H1 (cell line): ENCODE results near the gene TFAP2C. TPM values are rescaled to one million over a fixed set of nuclear protein-coding genes. Genes with fewer than 3 reads are reported as not detected.

ENCODE experiments used
- CTCF ChIA-PET: fragments of 300-600 bp; sonication (Branson Sonifier 250); formaldehyde crosslinking; loops from one replicate; lab custom pipeline; 2021; ENCODE audit not compliant: partially characterized antibody; lab: Charles Lee
- POLR2A ChIA-PET: fragments of 300-600 bp; sonication (Branson Sonifier 250); formaldehyde crosslinking; loops from one replicate; lab custom pipeline; 2021; ENCODE audit warnings: inconsistent platforms; ENCODE audit not compliant: partially characterized antibody; lab: Charles Lee
- DNase-seq, 2 experiments: peaks; one replicate each; pipeline versions ENCODE4 v3.0.0 to v3.0.0-alpha.2; 2010 to 2022; ENCODE audit warnings: low spot score in 2 of 2, low read depth in 1 of 2, mixed read lengths in 1 of 2
- FAIRE-seq: peaks from 2 replicates; lab custom pipeline; 2011; peaks lifted over from hg19 to GRCh38; lab: Jason Lieb, UNC
- H2AFZ ChIP-seq: 2 replicates; pipeline ENCODE4 v1.8.1; 2012; ENCODE audit warnings: low read length, inconsistent platforms
- H2AK5ac ChIP-seq: 2 replicates; pipeline ENCODE4 v1.6.1; 2013; ENCODE audit warnings: low read depth, low read length
- H2BK120ac ChIP-seq: replicated peaks from 2 replicates; pipeline ENCODE3; 2013; ENCODE audit warnings: low read depth, low read length, inconsistent platforms
- H2BK12ac ChIP-seq: 2 replicates; pipeline ENCODE4 v1.6.1; 2013; ENCODE audit warnings: low read depth, low read length
- H2BK15ac ChIP-seq: 2 replicates; pipeline ENCODE4 v1.6.1; 2013; ENCODE audit warnings: low read length
- H2BK20ac ChIP-seq: 2 replicates; pipeline ENCODE4 v1.6.1; 2013; ENCODE audit warnings: low read length
- H2BK5ac ChIP-seq: 2 replicates; pipeline ENCODE4 v1.6.1; 2013; ENCODE audit warnings: low read depth, low read length
- H3K14ac ChIP-seq: 2 replicates; pipeline ENCODE4 v1.6.1; 2013; ENCODE audit warnings: inconsistent platforms; ENCODE audit not compliant: insufficient read length
- H3K18ac ChIP-seq: 2 replicates; pipeline ENCODE4 v1.6.1; 2013; ENCODE audit warnings: low read length; ENCODE audit errors: extremely low read depth
- H3K23ac ChIP-seq: 2 replicates; pipeline ENCODE4 v1.6.1; 2013; ENCODE audit warnings: inconsistent platforms; ENCODE audit not compliant: insufficient read length
- H3K23me2 ChIP-seq: 2 replicates; pipeline ENCODE4 v1.6.1; 2013; ENCODE audit warnings: low read depth, low read length
- H3K27ac ChIP-seq: 2 replicates; pipeline ENCODE4 v1.6.1; 2011; ENCODE audit warnings: low read depth, low read length, inconsistent platforms
- H3K27me3 ChIP-seq, 4 experiments: replicated peaks in 1 of 4; 1 replicate in 1 of 4; 2 replicates in 3 of 4; pipeline versions ENCODE4 v1.6.1 to v1.8.1; 2011 to 2013; ENCODE audit warnings: low read length in 3 of 4, mild to moderate bottlenecking in 3 of 4, inconsistent platforms in 2 of 4, mixed read lengths in 2 of 4, moderate library complexity in 1 of 4; ENCODE audit not compliant: control insufficient read depth in 3 of 4, insufficient read depth in 3 of 4; ENCODE audit errors: extremely low read depth in 1 of 4
- H3K36me3 ChIP-seq, 4 experiments: 2 replicates each; pipeline versions ENCODE4 v1.6.1 to v1.8.1; 2011 to 2013; ENCODE audit warnings: mild to moderate bottlenecking in 4 of 4, low read length in 3 of 4, moderate library complexity in 2 of 4, control low read depth in 1 of 4, inconsistent platforms in 1 of 4; ENCODE audit not compliant: insufficient read depth in 4 of 4, control insufficient read depth in 2 of 4
- H3K4ac ChIP-seq: replicated peaks from 2 replicates; pipeline ENCODE3; 2013; ENCODE audit warnings: low read length, low read depth, mixed read lengths, inconsistent platforms; ENCODE audit not compliant: insufficient read length
- H3K4me1 ChIP-seq, 4 experiments: replicated peaks in 1 of 4; 1 replicate in 1 of 4; 2 replicates in 3 of 4; pipeline versions ENCODE4 v1.6.1 to v1.8.1; 2011 to 2013; ENCODE audit warnings: low read length in 3 of 4, inconsistent platforms in 2 of 4, mixed read lengths in 1 of 4; ENCODE audit not compliant: insufficient read depth in 4 of 4, control insufficient read depth in 3 of 4
- H3K4me2 ChIP-seq, 2 experiments: 2 replicates each; pipeline versions ENCODE4 v1.6.1 to v1.8.1; 2011 to 2013; ENCODE audit warnings: low read depth in 2 of 2, low read length in 2 of 2, control low read depth in 1 of 2, inconsistent platforms in 1 of 2, mild to moderate bottlenecking in 1 of 2; ENCODE audit not compliant: insufficient read depth in 1 of 2
- H3K4me3 ChIP-seq, 4 experiments: fragments of 200-600, 300-600 bp in 1 of 4; sonication (generic), shearing (Covaris generic), sonication (Bioruptor Twin) in 1 of 4; 2 replicates each; pipeline versions ENCODE4 v1.5.1 to v1.8.1; 2011 to 2016; ENCODE audit warnings: low read length in 4 of 4, low read depth in 3 of 4, control low read depth in 2 of 4, inconsistent platforms in 2 of 4, mild to moderate bottlenecking in 2 of 4, mixed read lengths in 1 of 4, moderate library complexity in 1 of 4; ENCODE audit not compliant: insufficient read depth in 2 of 4; ENCODE audit errors: extremely low read depth in 1 of 4
- H3K56ac ChIP-seq: replicated peaks from 2 replicates; pipeline ENCODE3; 2013; ENCODE audit warnings: low read depth, mild to moderate bottlenecking, mixed read lengths, low read length, inconsistent platforms; ENCODE audit not compliant: insufficient read length
- H3K79me1 ChIP-seq: 2 replicates; pipeline ENCODE4 v1.6.1; 2013; ENCODE audit warnings: low read depth, low read length, control low read depth
- H3K79me2 ChIP-seq, 2 experiments: 2 replicates each; pipeline versions ENCODE4 v1.6.1 to v1.8.1; 2012 to 2013; ENCODE audit warnings: low read length in 2 of 2, mild to moderate bottlenecking in 2 of 2, inconsistent platforms in 1 of 2; ENCODE audit not compliant: insufficient read depth in 2 of 2, control insufficient read depth in 1 of 2
- H3K9ac ChIP-seq, 4 experiments: replicated peaks in 1 of 4; 1 replicate in 1 of 4; 2 replicates in 3 of 4; pipeline versions ENCODE4 v1.6.1 to v1.8.1; 2011 to 2013; ENCODE audit warnings: low read depth in 3 of 4, low read length in 3 of 4, control low read depth in 2 of 4, mild to moderate bottlenecking in 2 of 4, moderate library complexity in 2 of 4, inconsistent platforms in 1 of 4; ENCODE audit errors: extremely low read depth in 1 of 4
- H3K9me3 ChIP-seq, 2 experiments: 2 replicates each; pipeline versions ENCODE4 v1.6.1 to v1.8.1; 2012 to 2013; ENCODE audit warnings: mild to moderate bottlenecking in 2 of 2, moderate library complexity in 2 of 2, control low read depth in 1 of 2, inconsistent platforms in 1 of 2, low read depth in 1 of 2, low read length in 1 of 2, mixed read lengths in 1 of 2; ENCODE audit not compliant: insufficient read depth in 2 of 2
- H4K20me1 ChIP-seq, 2 experiments: replicated peaks in 1 of 2; 2 replicates each; pipeline versions ENCODE3 to v1.8.1; 2011 to 2013; ENCODE audit warnings: inconsistent platforms in 2 of 2, low read length in 2 of 2, mild to moderate bottlenecking in 1 of 2; ENCODE audit not compliant: insufficient read depth in 2 of 2, control insufficient read depth in 1 of 2
- H4K5ac ChIP-seq: 2 replicates; pipeline ENCODE4 v1.6.1; 2013; ENCODE audit warnings: low read length, low read depth, mixed read lengths, inconsistent platforms; ENCODE audit not compliant: insufficient read length
- H4K8ac ChIP-seq: 2 replicates; pipeline ENCODE4 v1.8.0; 2013; ENCODE audit warnings: mild to moderate bottlenecking, moderate library complexity, low read length, inconsistent platforms; ENCODE audit not compliant: insufficient read depth; ENCODE audit errors: extremely low read depth
- H4K91ac ChIP-seq: replicated peaks from 2 replicates; pipeline ENCODE3; 2013; ENCODE audit warnings: low read length, mixed read lengths, inconsistent platforms; ENCODE audit not compliant: insufficient read length
- ATF3 ChIP-seq: IDR thresholded peaks from 2 replicates; pipeline ENCODE4 v1.6.1; 2011; ENCODE audit warnings: low read depth, mild to moderate bottlenecking, low read length; ENCODE audit not compliant: insufficient read depth
- BACH1 ChIP-seq: IDR thresholded peaks from 2 replicates; pipeline ENCODE4 v1.6.1; 2012; ENCODE audit warnings: low read length, improper control_type of control experiment
- GABPA ChIP-seq: IDR thresholded peaks from 2 replicates; pipeline ENCODE4 v1.6.1; 2011; ENCODE audit warnings: mild to moderate bottlenecking, low read length, moderate library complexity, borderline replicate concordance; ENCODE audit not compliant: insufficient read depth
- RBBP5 ChIP-seq: IDR thresholded peaks from 2 replicates; pipeline ENCODE4 v1.7.1; 2012; ENCODE audit warnings: low read depth, mild to moderate bottlenecking, inconsistent platforms, low read length, moderate library complexity, borderline replicate concordance
- SIRT6 ChIP-seq: IDR thresholded peaks from one replicate; pipeline ENCODE4 v1.7.1; 2012; ENCODE audit warnings: low read length, inconsistent platforms
- SP4 ChIP-seq: IDR thresholded peaks from 2 replicates; pipeline ENCODE4 v1.6.1; 2012; ENCODE audit warnings: low read length, inconsistent platforms
- SRF ChIP-seq: IDR thresholded peaks from 2 replicates; pipeline ENCODE4 v1.6.1; 2011; ENCODE audit warnings: mild to moderate bottlenecking, low read depth, low read length, moderate library complexity
- TBP ChIP-seq: IDR thresholded peaks from 2 replicates; pipeline ENCODE4 v1.6.1; 2011; ENCODE audit warnings: low read depth, low read length, improper control_type of control experiment
- WGBS, 2 experiments: shearing (Covaris generic) in 1 of 2; methylation state at CpG; one replicate each; pipeline versions ENCODE4 v1.1.6 to v1.1.7; 2013 to 2015; ENCODE audit warnings: low lambda C conversion rate in 2 of 2, mixed read lengths in 2 of 2, inconsistent platforms in 1 of 2, low coverage in 1 of 2, missing lambda C conversion rate in 1 of 2; ENCODE audit not compliant: insufficient replicate concordance in 2 of 2, insufficient coverage in 1 of 2, insufficient read length in 1 of 2; ENCODE audit errors: extremely low coverage in 1 of 2, missing lambda C conversion rate in 1 of 2; 5-methylcytosine and 5-hydroxymethylcytosine counted together
- polyA plus RNA-seq, 7 experiments: library from polyadenylated mRNA; depleted of rRNA in 3 of 7; stranded (reverse) in 5 of 7; unstranded in 2 of 7; fragments of >200 nt in 5 of 7; fragments of 200-250 nt in 2 of 7; gene quantifications; 1 replicate in 5 of 7; 2 replicates in 1 of 7; 4 replicates in 1 of 7; pipeline versions ENCODE4 v1.2.1 to v1.2.3, GENCODE V29; 2011 to 2013; ENCODE audit warnings: missing spikeins in 2 of 7, mixed read lengths in 2 of 7
- total RNA-seq: library from RNA; stranded (reverse); fragmentation: NEBNext Ultra II Directional; extraction: Animal tissue kit (Norgen Biotek cat#: 25700); gene quantifications from 2 replicates; pipeline ENCODE4 v1.2.1, GENCODE V29; 2021

The TFAP2C gene
- total and polyA plus RNA-seq, 2 of the 8 experiments (the other 6 are each of a cell fraction or from before 2014, with no cell fraction given) = 1.7 to 5.8 TPM

GRCh38 chr20:56592817-56593216 lies 36.3 kb upstream of the TFAP2C start:
- no peak overlapping the region for H2BK5ac ChIP-seq
- DNase-seq (no peak), FAIRE-seq (no peak)
- no peaks in the 10 kb centered on the region for H3K79me2 ChIP-seq
- H3K14ac ChIP-seq = no peak overlapping the region
- H4K91ac ChIP-seq = no peak overlapping the region
- H3K9me3 ChIP-seq = no peaks in the 10 kb centered on the region
- H3K27ac ChIP-seq = no peak overlapping the region
- CTCF ChIA-PET = interaction anchor here (0.6 to 1.5 kb wide), 2 partner anchors 32 to 33 kb away, joined by 3 to 4 read pairs; no protein-coding TSS in a partner anchor
- H2BK15ac ChIP-seq = no peak overlapping the region; the same call in 1 of the 2 replicates
- no peak overlapping the region for H3K23ac ChIP-seq
- 71% methylated on average over 6 of the region's 6 CpGs; no CpG with 5 or more reads in 1 of the 2 experiments for WGBS, 2 experiments
- no peak overlapping the region for H2BK120ac ChIP-seq
- H2AK5ac ChIP-seq = no peak overlapping the region
- no peak overlapping the region for H3K9ac ChIP-seq
- no peak overlapping the region for H3K56ac ChIP-seq
- no peak overlapping the region for H3K4ac ChIP-seq
- no peaks in the 10 kb centered on the region for H3K79me1 ChIP-seq
- POLR2A ChIA-PET = interaction anchor here (0.5 kb wide), 1 partner anchor 76 kb away, joined by 3 read pairs; no protein-coding TSS in a partner anchor
- TF ChIP-seq BACH1 (no peak), GABPA (no peak), SIRT6 (no peak), SRF (no peak), RBBP5 (no peak), TBP (no peak), ATF3 (no peak), SP4 (no peak)
- H3K18ac ChIP-seq = no peak overlapping the region
- H3K4me1 ChIP-seq = peaks cover 0 to 2% (median 0%) of the 10 kb centered on the region in 4 experiments; a peak in 1 of 7 replicates
- no peaks in the 10 kb centered on the region for H4K20me1 ChIP-seq
- no peak overlapping the region for H4K5ac ChIP-seq
- H2BK12ac ChIP-seq = no peak overlapping the region
- no peaks in the 10 kb centered on the region; a peak in 1 of 7 replicates for H3K27me3 ChIP-seq
- H3K23me2 ChIP-seq = no peaks in the 10 kb centered on the region
- H4K8ac ChIP-seq = no peak overlapping the region
- H2BK20ac ChIP-seq = no peak overlapping the region
- no peaks in the 10 kb centered on the region for H3K36me3 ChIP-seq
- no peak overlapping the region for H2AFZ ChIP-seq
- no peak overlapping the region for H3K4me2 ChIP-seq
- no peak overlapping the region for H3K4me3 ChIP-seq
